ENCODE measurements around the gene SPANXA2. TPM values are rescaled to one million over a fixed set of nuclear protein-coding genes. Genes with fewer than 3 reads are reported as not detected.

The SPANXA2 gene
- total RNA-seq, 1 donor from 2014 or later: not detected

DNA sequence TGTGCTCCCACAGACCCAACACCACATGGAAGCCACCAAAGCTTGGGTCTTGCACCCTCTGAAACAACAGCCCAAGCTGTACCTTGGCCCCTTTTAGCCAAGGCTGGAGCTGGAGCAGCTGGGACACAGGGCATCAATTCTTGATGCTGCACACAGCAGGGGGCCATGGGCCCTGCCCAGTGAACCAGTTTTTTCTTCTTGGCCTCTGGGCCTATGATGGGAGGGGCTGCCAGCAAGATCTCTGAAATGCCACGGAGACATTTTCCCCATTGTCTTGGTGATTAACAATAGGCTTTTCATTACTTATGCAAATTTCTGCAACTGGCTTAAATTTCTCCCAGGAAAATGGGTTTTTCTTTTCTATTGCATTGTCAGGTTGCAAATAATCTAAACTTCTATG is 49.0 kb downstream of the SPANXA2 start:
- no peak for DNase-seq
- no peak overlapping the region for H3K27ac Mint-ChIP-seq (ENCODE audit: unreplicated experiment)
- H3K9me3 Mint-ChIP-seq (ENCODE audit: unreplicated experiment): no peaks in the 10 kb centered on the region
- H3K27me3 Mint-ChIP-seq (ENCODE audit: unreplicated experiment): no peaks in the 10 kb centered on the region
- no peak overlapping the region for H3K4me3 Mint-ChIP-seq (ENCODE audit: unreplicated experiment)
- no peaks in the 10 kb centered on the region for H3K36me3 Mint-ChIP-seq (ENCODE audit: unreplicated experiment)
- TF ChIP-seq, protein P1, sequence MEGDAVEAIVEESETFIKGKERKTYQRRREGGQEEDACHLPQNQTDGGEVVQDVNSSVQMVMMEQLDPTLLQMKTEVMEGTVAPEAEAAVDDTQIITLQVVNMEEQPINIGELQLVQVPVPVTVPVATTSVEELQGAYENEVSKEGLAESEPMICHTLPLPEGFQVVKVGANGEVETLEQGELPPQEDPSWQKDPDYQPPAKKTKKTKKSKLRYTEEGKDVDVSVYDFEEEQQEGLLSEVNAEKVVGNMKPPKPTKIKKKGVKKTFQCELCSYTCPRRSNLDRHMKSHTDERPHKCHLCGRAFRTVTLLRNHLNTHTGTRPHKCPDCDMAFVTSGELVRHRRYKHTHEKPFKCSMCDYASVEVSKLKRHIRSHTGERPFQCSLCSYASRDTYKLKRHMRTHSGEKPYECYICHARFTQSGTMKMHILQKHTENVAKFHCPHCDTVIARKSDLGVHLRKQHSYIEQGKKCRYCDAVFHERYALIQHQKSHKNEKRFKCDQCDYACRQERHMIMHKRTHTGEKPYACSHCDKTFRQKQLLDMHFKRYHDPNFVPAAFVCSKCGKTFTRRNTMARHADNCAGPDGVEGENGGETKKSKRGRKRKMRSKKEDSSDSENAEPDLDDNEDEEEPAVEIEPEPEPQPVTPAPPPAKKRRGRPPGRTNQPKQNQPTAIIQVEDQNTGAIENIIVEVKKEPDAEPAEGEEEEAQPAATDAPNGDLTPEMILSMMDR (IDR thresholded peaks at IDR 0.05; ENCODE audit: partially characterized antibody, unreplicated experiment): no peak
- no peaks in the 10 kb centered on the region for H3K4me1 Mint-ChIP-seq (ENCODE audit: low read depth, unreplicated experiment)

Other genes starting within 250 kb of the SPANXA2 start
- not detected for gene SPANXA1, start 5.0 kb upstream of the SPANXA2 start, total RNA-seq (ENCODE audit: unreplicated experiment)
- not detected for gene SPANXD, start 109.0 kb downstream of the SPANXA2 start, total RNA-seq (ENCODE audit: unreplicated experiment)
- not detected for gene MAGEC3, start 248.6 kb downstream of the SPANXA2 start, total RNA-seq (ENCODE audit: unreplicated experiment)